GM19025 (cell line): ENCODE results near the gene DMXL2.
A peak's percentile ranks its signal among the peaks of the same experiment; 100 is the strongest.
"Not testable (repeated sequence)": the region's sequence is repeated elsewhere in the genome, so short reads cannot be mapped to it uniquely, and the experiment has no call there.

Experiments used
- ATAC-seq: cut with Tn5 transposase; IDR thresholded peaks from one replicate; pipeline ENCODE4 v1.9.1; 2021; ENCODE audit warnings: mild to moderate bottlenecking, low read depth, moderate library complexity; ENCODE audit not compliant: unreplicated experiment

Gene DMXL2

GRCh38 chr15:51622604-51623370 lies at the start of gene DMXL2:
TSS of gene DMXL2 (minus strand) at chr15:51622771. CDS start at chr15:51622545, 226 bp downstream.
- ATAC-seq: peak; percentile 32

GRCh38 chr15:51672155-51672687 lies 49.6 kb upstream of the DMXL2 start:
- ATAC-seq: no peak

GRCh38 chr15:51669381-51669780 lies 46.8 kb upstream of the DMXL2 start:
- no peak for ATAC-seq

GRCh38 chr15:51668446-51668845 lies 45.9 kb upstream of the DMXL2 start:
- ATAC-seq: no peak

GRCh38 chr15:51667478-51667877 lies 44.9 kb upstream of the DMXL2 start:
- no peak for ATAC-seq

GRCh38 chr15:51661072-51661471 lies 38.5 kb upstream of the DMXL2 start:
- no peak for ATAC-seq

GRCh38 chr15:51658664-51659063 lies 36.1 kb upstream of the DMXL2 start:
- ATAC-seq: no peak

GRCh38 chr15:51655401-51656057 lies 33.0 kb upstream of the DMXL2 start:
- ATAC-seq: not testable (repeated sequence)

- ATAC-seq: no peak
Observed at GRCh38 chr15:51652084-51652668, 29.6 kb upstream of the DMXL2 start.

- no peak for ATAC-seq
Observed at GRCh38 chr15:51649659-51650521, 27.3 kb upstream of the DMXL2 start.

- not testable (repeated sequence) for ATAC-seq
Observed at GRCh38 chr15:51648643-51649042, 26.1 kb upstream of the DMXL2 start.

- ATAC-seq: not testable (repeated sequence)
Observed at GRCh38 chr15:51648101-51648500, 25.5 kb upstream of the DMXL2 start.

- no peak for ATAC-seq
Observed at GRCh38 chr15:51647128-51647562, 24.6 kb upstream of the DMXL2 start.

- ATAC-seq: no peak
Observed at GRCh38 chr15:51642696-51643095, 20.1 kb upstream of the DMXL2 start.

GRCh38 chr15:51641490-51642130 lies 19.0 kb upstream of the DMXL2 start:
- no peak for ATAC-seq

GRCh38 chr15:51634591-51635198 lies 12.1 kb upstream of the DMXL2 start:
- no peak for ATAC-seq

GRCh38 chr15:51629612-51630011 lies 7.0 kb upstream of the DMXL2 start:
- no peak for ATAC-seq

GRCh38 chr15:51625236-51625635 lies 2.7 kb upstream of the DMXL2 start:
- no peak for ATAC-seq

- no peak for ATAC-seq
Observed at GRCh38 chr15:51624022-51624421, 1.5 kb upstream of the DMXL2 start.
